ENCODE measurements around the gene THAP4.
A peak's percentile ranks its signal among the peaks of the same experiment; 100 is the strongest.

THAP4 gene

GRCh38 chr2:241545106-241545505, 91.9 kb downstream of the THAP4 start:
- DNase-seq: peak; percentile 90

- no peak for DNase-seq
Observed at GRCh38 chr2:241542278-241542605, 94.7 kb downstream of the THAP4 start.

- DNase-seq: no peak
Observed at GRCh38 chr2:241541564-241542277, 95.2 kb downstream of the THAP4 start.

- DNase-seq: peak; percentile 16
Observed at GRCh38 chr2:241540771-241541561, 96.0 kb downstream of the THAP4 start.

- DNase-seq: peak; percentile 46
Observed at GRCh38 chr2:241540401-241540770, 96.6 kb downstream of the THAP4 start.

GRCh38 chr2:241539616-241540374, 97.2 kb downstream of the THAP4 start:
- DNase-seq: no peak

- no peak for DNase-seq
Observed at GRCh38 chr2:241538838-241539615, 97.9 kb downstream of the THAP4 start.

GRCh38 chr2:241535871-241536655, 100.9 kb downstream of the THAP4 start:
- no peak for DNase-seq

GRCh38 chr2:241534701-241535375, 102.1 kb downstream of the THAP4 start:
- no peak for DNase-seq

Data from fibroblast of upper back skin (primary cell).